SK-N-SH (cell line): ENCODE measurements around the gene COL26A1.

Source experiments
- CTCF ChIP-seq: fragments of 200-600 bp; sonication (generic); IDR thresholded peaks from 2 replicates; pipeline ENCODE4 v1.6.1; 2017; ENCODE audit warnings: antibody characterized with exemption, mild to moderate bottlenecking, moderate library complexity
- ELF1 ChIP-seq: IDR thresholded peaks from 2 replicates; pipeline ENCODE4 v1.4.0; 2012
- EP300 ChIP-seq, 2 experiments: IDR thresholded peaks; 2 replicates each; pipeline versions ENCODE4 v1.4.0 to v1.6.1; 2012; ENCODE audit warnings: borderline replicate concordance in 1 of 2, low read depth in 1 of 2, low read length in 1 of 2
- GABPA ChIP-seq: IDR thresholded peaks from 2 replicates; pipeline ENCODE4 v1.4.0; 2012; ENCODE audit warnings: low read depth, mild to moderate bottlenecking
- RAD21 ChIP-seq: IDR thresholded peaks from 2 replicates; pipeline ENCODE4 v1.6.1; 2012; ENCODE audit warnings: mild to moderate bottlenecking, low read length
- RCOR1 ChIP-seq: fragments of 150-350 bp; IDR thresholded peaks from 2 replicates; pipeline ENCODE4 v1.6.1; 2017; ENCODE audit warnings: antibody characterized with exemption, low read length
- RFX5 ChIP-seq: IDR thresholded peaks from 2 replicates; pipeline ENCODE4 v1.6.1; 2012; ENCODE audit warnings: mild to moderate bottlenecking, improper control_type of control experiment, low read length
- TAF1 ChIP-seq: IDR thresholded peaks from 2 replicates; pipeline ENCODE4 v1.6.1; 2012; ENCODE audit warnings: low read depth, mild to moderate bottlenecking, low read length, moderate library complexity, borderline replicate concordance
- TCF12 ChIP-seq: IDR thresholded peaks from 2 replicates; pipeline ENCODE4 v1.4.0; 2012
- TF ChIP-seq, protein P1 (sequence below): fragments of 150-350 bp; IDR thresholded peaks from 2 replicates; pipeline ENCODE4 v1.6.1; 2017; ENCODE audit warnings: antibody characterized with exemption, low read length, low read depth, borderline replicate concordance
- TF ChIP-seq, protein P2 (sequence below): IDR thresholded peaks from 2 replicates; pipeline ENCODE4 v1.6.1; 2012; ENCODE audit warnings: mild to moderate bottlenecking, low read depth, low read length, moderate library complexity

DNA sequence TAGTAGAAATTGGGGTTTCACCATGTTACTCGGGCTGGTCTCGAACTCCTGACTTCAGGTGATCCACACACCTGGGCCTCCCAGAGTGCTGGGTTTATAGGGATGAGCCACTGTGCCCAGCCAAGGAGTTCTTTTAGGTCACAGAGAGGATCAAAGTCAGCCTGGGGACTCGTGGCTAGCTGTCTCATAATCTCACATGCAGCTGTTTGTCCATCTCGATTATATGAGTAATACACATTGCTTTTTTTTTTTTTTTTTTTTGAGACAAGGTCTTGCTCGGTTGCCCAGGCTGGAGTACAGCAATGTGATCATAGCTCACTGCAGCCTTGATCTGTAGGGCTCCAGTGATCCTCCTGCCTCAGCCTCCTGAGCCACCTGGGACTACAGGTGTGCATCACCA, 43.3 kb upstream of the COL26A1 start:
- TF ChIP-seq, protein P1, sequence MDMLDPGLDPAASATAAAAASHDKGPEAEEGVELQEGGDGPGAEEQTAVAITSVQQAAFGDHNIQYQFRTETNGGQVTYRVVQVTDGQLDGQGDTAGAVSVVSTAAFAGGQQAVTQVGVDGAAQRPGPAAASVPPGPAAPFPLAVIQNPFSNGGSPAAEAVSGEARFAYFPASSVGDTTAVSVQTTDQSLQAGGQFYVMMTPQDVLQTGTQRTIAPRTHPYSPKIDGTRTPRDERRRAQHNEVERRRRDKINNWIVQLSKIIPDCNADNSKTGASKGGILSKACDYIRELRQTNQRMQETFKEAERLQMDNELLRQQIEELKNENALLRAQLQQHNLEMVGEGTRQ, result no peak
- TF ChIP-seq CTCF (no peak), RFX5 (no peak), RAD21 (no peak), TCF12 (no peak), TAF1 (no peak), RCOR1 (no peak), EP300 (IDR thresholded peaks at IDR 0.05; ENCODE audit: borderline replicate concordance in 1 of 2, low read depth in 1 of 2, low read length in 1 of 2) (no peak), ELF1 (no peak), GABPA (no peak)
- TF ChIP-seq, protein P2, sequence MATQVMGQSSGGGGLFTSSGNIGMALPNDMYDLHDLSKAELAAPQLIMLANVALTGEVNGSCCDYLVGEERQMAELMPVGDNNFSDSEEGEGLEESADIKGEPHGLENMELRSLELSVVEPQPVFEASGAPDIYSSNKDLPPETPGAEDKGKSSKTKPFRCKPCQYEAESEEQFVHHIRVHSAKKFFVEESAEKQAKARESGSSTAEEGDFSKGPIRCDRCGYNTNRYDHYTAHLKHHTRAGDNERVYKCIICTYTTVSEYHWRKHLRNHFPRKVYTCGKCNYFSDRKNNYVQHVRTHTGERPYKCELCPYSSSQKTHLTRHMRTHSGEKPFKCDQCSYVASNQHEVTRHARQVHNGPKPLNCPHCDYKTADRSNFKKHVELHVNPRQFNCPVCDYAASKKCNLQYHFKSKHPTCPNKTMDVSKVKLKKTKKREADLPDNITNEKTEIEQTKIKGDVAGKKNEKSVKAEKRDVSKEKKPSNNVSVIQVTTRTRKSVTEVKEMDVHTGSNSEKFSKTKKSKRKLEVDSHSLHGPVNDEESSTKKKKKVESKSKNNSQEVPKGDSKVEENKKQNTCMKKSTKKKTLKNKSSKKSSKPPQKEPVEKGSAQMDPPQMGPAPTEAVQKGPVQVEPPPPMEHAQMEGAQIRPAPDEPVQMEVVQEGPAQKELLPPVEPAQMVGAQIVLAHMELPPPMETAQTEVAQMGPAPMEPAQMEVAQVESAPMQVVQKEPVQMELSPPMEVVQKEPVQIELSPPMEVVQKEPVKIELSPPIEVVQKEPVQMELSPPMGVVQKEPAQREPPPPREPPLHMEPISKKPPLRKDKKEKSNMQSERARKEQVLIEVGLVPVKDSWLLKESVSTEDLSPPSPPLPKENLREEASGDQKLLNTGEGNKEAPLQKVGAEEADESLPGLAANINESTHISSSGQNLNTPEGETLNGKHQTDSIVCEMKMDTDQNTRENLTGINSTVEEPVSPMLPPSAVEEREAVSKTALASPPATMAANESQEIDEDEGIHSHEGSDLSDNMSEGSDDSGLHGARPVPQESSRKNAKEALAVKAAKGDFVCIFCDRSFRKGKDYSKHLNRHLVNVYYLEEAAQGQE, result no peak
